ENCODE results near the gene ERO1B.

- TF ChIP-seq CTCF (IDR thresholded peaks at IDR 0.05; ENCODE audit: low read depth, low read length) (no peak), EZH2phosphoT487 (IDR thresholded peaks at IDR 0.05; ENCODE audit: low read depth) (no peak)
These were observed 69.9 kb downstream of the ERO1B start for GRCh38 chr1:236211815-236212214.

Data from OCI-LY3 (cell line).